ENCODE measurements around the gene TMEM59.
A peak's percentile ranks its signal among the peaks of the same experiment; 100 is the strongest.
"Not testable (repeated sequence)": the region's sequence is repeated elsewhere in the genome, so short reads cannot be mapped to it uniquely, and the experiment has no call there.

The TMEM59 gene

DNA sequence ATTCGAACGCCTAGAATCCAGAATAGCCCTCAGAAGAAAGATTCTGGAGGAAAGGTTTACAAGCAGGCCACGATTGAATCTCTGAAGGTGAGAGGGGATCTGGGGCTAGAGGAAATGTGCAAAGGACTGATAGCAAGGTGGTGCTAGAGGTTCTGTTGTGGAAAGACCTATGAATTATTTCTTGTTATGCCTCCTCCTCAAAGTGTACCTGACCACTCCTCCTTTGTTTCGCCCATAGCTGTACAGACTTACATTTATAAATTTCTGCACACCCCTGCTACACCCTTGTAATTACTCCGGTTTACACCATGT is 1.4 kb upstream of the TMEM59 start:
- H3K27ac ChIP-seq: no peak overlapping the region
- DNase-seq (ENCODE audit: low read depth, low spot score): no peak

DNA sequence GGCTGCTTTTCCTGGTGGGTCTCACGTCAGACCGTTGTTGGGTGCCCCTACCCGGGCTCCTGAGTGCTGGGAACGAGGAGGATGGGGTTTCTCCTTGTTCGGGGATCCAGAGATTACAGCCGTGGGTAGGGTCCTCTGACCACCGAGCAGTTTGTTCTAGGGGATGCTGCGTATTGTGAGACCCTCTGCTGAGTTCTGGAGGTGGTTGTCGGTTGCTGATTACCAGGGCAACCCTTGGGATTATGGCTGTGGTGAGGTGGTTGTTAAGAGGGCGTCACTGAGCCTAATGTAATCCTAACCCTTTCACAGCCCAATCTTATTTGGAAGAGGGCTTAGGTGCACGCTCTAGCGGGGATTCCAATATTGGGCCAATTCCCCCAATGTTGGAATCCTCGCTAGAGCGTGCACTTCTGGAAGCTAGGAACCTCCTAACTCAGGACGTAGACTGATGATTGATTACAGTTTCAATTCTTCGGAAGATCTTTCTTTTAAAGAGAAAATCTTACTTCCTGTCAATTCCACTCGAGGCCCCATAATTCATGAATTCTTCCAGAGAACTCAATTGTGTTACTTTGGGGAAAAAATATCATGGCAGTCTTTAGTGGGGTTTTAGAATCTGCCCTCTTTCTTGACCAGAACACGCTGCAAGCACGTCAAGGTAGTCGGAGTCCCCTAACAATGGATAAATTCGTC is 887 bp upstream of the TMEM59 start:
- H3K27ac ChIP-seq: peak overlapping the region; percentile 85
- no peak for DNase-seq (ENCODE audit: low read depth, low spot score)

DNA sequence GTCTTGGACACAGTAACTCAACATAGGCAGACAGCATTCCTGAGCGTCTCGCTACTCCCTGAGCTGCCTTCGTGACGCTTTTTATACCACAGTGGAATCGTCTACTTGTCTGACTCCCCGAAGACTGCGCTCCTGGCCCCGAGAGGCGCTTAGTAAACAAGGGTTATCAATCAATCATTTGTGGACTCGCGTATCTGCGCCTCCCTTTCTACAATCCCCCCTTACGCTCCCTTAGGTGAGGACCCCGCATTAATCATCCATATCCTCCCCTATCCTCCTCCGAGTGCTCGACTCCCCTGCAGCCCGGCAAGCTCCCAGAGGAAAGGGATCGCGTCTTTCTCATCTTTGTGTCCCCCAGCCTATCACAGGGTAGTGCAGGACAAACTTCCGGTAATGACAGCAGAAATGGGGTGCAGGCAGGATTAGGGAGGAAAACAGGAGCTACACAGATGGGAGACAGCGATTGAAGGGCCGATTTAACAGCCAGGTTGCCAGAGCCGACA is 522 bp downstream of the TMEM59 start:
- no peak for DNase-seq (ENCODE audit: low read depth, low spot score)
- H3K27ac ChIP-seq: peak overlapping the region; percentile 85

DNA sequence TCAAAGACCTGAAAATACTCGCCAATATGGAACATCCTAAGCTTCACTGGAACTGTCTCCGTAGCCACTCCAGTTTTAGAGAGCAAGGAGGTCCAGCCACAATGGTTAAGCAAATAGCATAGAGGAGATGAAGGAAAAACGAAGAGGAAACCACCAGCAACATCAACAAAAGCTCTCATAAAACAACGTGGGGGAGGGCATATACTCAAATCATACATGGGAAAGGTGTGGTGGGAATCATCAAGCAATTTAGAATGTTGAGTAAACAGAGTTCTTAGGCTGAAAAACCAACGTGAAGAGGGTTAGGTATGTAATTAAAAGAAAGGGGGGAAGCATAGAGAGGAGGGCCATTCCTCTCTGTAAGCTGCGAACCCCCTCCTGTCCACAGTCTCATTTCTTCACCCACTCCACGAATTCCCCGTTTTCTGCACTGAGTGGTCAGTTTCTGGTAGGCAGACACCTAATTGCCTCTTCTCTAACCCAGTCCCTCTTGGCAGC is 1.0 kb downstream of the TMEM59 start:
- peak overlapping the region; percentile 85 for H3K27ac ChIP-seq
- DNase-seq (ENCODE audit: low read depth, low spot score): no peak

DNA sequence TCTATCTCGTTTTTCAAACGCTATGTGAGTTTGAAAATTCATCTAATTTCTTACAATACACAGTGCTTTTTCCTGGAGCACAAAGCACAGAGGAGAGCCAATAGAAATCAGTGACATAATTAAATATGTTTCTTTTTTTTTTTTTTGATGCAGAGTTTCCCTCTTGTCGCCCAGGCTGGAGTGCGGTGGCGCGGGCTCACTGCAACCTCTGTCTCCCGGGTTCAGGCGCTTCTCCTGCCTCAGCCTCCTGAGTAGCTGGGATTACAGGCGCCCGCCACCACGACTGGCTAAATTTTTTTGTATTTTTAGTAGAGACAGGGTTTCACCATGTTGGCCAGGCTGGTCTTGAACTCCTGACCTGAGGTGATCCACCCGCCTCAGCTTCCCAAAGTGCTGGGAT is 2.6 kb downstream of the TMEM59 start:
- DNase-seq (ENCODE audit: low read depth, low spot score); H3K27ac ChIP-seq: not testable (repeated sequence)

DNA sequence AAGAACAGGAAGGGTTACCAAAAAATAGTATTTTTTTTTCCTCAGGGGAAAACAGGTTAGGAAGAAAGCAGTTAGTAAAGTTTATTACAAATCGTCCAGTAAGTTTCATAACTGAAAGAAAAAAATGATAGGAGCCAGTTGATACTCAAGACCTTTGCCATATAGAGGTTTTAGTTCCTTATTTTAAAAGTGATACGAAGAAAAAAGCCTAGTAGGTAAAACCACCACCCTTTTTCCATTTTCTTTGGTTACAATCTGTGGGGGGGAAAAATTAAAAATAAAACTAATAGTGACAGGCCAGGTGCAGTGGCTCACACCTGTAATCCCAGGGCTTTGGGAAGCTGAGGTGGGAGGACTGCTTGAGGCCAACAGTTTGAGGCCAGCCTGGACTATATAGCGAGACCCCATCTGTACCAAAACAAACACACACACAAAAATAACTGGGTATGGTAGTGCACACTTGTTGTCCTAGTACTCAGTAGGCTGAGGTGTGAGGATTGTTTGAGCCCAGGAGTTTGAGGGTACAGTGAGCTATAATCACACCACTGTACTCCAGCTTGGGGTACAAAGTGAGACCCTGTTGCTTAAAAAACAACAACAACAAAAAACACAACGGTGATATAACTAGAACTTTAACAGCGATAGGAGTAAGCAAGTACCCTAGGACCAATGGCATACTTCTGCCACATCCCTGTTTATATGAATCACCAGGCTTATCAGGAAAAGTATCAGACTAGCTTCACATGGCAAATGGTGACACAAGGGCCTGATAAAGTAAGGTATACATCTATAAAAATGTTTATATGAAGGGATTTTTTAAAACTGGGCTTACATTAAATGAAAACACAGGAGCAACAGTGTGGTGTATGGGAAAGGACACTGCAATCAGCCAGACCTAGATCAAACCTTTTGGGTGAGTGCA is 5.4 kb downstream of the TMEM59 start:
- no peak for DNase-seq (ENCODE audit: low read depth, low spot score)
- H3K27ac ChIP-seq: no peak overlapping the region

DNA sequence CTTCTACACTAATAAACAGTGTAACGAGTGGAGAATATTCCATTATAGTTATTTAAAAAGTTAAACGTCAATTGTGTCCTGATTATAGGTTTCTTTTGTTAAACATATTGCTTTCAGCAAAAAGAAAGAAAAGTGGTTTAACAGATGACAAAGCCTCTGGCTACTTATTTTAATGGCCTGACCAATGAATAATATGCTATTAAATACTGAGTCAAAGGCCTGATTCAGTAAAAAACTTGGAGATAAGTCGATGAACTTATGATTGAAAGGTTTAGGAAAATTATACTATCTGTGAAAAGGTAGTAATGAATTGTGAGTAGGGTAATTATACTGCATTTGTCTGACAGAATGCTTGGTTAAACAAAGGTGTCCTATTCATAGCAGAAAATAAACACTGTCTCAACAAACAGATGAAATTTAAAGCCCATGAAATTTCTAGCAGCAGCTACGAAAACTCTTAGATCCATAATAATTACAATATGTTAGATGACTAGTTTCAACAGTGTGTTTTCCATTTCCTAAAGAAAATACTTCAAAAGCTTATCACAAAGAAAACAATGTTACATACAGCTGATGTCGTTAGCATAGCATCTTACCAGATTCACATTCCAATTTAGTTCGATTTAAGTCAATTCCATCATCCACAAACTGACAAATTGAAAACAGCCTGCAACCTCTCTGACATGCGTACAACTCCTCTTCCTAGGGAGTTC is 6.2 kb downstream of the TMEM59 start:
- DNase-seq (ENCODE audit: low read depth, low spot score): no peak
- H3K27ac ChIP-seq: no peak overlapping the region

DNA sequence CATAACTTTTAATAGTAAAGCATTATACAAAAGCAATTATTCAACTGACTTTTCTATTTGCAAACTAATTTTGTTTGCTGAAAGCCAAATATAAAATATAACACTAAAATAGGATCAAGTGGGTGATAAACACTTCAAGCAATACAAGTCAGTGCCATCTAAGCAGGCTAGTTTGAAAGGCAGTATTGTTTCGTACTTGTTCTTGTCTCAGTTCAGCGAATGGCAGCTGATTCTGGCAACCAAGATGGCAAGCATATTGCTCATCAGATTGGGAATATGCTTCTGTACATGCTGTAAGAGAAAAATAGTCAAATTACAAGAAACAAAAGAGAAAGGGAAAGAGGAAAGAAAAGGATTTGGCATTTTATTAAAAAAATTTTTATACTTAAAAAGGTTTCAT is 7.5 kb downstream of the TMEM59 start:
- H3K27ac ChIP-seq: no peak overlapping the region
- no peak for DNase-seq (ENCODE audit: low read depth, low spot score)

DNA sequence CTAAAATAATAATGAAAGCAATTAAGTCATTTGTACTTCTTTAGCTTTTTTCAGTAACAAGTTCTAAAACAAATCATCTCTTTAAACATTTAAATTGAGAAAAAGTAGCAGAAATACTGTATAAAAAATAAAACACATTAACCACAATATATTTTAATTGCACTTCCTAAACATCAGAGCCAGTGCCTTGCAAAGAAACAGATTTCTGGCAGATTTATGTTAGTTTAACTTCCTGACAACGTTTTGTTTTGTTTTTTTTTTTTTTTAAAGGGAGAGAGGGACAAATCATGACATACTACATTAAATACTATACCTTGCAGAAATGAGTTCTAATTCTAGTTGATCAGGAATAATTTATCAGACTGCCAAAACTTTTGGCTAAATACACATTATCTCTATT is 11.2 kb downstream of the TMEM59 start:
- DNase-seq (ENCODE audit: low read depth, low spot score): no peak
- no peak overlapping the region for H3K27ac ChIP-seq

DNA sequence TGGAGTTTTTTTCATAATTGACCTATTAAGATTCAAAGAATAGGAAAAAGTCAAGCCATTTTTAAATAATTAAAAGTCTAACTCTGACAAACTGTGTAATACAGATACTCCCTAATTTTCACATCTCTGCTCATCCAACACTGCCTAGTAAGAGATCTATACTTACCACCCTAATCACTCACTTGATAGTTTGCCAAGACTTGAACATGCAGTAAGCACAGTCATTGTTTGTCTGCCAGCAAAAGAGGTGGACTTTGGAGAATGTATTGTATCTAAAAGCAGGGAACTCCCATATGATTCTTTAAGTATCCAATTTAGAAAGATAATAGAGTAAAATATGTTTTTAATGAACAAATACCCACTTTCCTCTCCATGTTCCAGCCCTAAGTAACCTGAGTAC is 15.5 kb downstream of the TMEM59 start:
- H3K27ac ChIP-seq: no peak overlapping the region
- no peak for DNase-seq (ENCODE audit: low read depth, low spot score)

DNA sequence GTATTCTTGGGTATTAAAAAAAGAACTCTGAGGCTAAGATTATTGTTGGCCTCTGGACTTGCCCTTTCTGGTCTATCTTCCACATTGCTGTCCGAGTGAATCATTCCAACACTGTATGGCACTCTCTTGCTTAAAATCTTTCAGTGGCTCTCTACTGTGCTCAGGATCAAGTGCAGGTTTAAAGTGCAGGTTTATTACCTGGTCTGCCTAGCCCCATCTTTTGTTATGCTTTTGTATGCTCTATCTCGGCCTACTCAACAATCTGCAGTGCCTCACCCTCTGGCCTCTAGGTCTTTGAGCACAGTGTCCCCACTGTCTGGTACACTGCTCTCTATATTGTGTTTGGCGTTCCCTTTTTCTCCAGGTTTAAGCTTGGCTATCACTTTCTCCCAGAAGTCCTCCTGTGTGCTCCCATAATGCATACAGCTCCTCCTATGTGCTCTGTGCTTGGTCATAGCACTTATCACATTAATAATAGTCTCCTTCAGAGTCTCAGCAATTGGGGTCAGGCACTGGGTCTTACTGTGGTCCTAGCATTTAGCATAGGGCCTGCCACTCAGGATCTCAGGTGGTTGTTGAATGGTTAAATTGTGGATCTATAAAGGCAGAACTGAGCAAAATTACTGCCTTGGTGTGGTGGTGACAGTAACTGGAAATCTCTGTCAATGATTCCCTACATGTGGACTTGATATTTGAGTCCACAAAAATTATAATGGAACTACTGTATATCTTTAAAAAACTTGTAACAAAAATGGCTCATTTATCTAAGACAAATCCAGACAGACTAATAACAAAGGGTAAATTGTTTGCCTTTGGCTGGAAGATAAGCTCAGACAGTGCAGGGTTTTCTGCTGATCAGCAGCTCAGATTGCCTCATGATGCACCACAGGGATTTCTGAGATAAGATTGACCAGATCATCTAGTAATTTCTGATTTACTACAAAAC is 24.4 kb downstream of the TMEM59 start:
- no peak overlapping the region for H3K27ac ChIP-seq
- no peak for DNase-seq (ENCODE audit: low read depth, low spot score)

DNA sequence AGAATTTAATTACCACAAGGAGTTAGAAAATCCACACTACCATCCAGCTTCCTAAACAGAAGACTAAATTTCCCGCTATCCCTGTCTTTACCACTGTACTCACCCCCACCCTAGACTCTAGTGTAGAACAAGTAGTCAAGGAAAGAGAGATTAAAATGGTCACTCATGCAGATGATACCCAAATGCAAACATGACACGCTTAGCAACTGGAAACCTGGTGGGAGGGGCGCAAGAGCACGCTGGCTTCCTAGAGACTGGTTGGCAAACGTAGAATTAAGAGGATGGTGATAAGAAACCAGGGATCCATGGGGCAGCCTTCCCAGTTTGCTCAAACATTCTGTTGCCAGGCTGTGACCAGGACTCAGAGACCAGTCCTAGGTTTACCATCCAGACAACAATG is 25.2 kb downstream of the TMEM59 start:
- H3K27ac ChIP-seq: no peak overlapping the region
- DNase-seq (ENCODE audit: low read depth, low spot score): no peak

DNA sequence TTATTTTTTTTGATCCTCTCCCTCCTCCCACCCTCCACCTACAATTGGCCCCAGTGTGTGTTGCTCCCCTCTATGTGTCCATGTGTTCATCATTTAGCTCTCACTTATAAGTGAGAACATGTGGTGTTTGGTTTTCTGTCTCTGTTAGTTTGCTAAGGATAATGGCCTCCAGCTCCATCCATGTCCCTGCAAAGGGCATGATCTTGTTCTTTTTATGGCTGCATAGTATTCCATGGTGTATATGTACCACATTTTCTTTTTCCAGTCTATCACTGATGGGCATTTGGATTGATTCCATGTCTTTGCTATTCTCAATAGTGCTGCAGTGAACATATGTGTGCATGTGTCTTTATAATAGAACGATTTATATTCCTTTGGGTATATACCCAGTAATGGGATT is 28.2 kb downstream of the TMEM59 start:
- DNase-seq (ENCODE audit: low read depth, low spot score): not testable (repeated sequence)

DNA sequence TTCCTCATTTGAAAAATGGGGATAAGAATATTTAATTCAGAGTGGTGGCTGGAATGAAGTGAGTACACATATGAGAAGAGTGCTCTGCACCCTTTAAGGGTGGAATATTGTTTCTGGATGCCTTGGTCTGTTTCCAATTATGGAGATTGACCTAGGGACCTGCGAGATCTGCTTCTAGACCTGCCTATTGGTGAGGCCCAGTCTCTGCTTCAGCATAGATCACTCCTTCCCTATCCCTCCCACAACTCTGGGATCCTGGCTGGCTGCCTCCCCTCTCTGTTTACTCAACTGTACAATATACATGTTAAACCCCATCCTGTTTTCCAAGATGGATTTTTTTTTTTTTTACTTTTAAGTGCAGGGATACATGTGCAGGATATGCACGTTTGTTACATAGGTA is 28.6 kb downstream of the TMEM59 start:
- H3K27ac ChIP-seq: no peak overlapping the region
- DNase-seq (ENCODE audit: low read depth, low spot score): no peak

More for the DNA sequence above, 28.2 kb downstream of the TMEM59 start:
- not testable (repeated sequence) for H3K27ac ChIP-seq

DNA sequence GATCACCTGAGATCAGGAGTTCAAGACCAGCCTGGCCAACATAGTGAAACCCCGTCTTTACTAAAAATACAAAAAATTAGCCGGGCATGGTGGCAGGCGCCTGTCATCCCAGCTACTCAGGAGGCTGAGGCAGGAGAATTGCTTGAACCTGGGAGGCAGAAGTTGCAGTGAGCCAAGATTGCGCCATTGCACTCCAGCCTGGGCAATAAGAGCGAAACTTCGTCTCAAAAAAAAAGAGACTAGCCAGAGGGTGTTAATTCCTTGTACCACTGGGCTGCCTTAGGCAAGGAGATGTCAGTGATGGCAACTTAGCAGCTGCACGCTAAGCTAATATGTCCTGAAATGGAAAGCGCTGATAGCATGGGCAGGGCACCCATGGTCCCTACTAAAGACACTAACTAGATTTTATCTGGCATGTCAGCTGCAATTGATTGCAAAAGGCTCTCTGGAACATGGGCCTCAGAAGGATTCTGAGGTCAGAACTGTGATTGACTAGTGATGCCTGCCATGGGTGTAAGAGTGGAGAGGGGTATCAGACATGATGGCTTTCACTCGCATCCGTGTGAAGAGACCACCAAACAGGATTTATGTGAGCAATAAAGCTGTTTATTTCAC is 33.3 kb downstream of the TMEM59 start:
- not testable (repeated sequence) for H3K27ac ChIP-seq; DNase-seq (ENCODE audit: low read depth, low spot score)

DNA sequence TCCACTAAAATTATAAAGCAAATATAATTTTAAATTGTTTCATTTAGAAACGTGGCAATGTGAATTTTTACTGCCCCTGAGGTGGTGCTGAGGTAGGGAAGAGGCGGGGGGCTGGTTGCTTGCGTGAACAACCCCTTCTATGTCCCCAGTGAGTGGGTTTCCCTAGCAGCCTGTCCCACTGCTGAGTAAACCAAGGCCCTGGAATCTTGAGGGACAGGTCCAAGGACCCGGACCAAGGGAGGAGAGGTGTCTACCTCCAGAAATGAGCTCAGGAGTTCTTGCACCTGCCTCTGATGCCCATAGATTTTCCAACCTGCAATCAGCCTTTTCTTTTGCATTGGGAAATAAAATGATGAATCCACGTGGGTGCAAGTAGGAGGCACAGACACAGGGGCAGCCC is 34.4 kb downstream of the TMEM59 start:
- H3K27ac ChIP-seq: no peak overlapping the region
- no peak for DNase-seq (ENCODE audit: low read depth, low spot score)

DNA sequence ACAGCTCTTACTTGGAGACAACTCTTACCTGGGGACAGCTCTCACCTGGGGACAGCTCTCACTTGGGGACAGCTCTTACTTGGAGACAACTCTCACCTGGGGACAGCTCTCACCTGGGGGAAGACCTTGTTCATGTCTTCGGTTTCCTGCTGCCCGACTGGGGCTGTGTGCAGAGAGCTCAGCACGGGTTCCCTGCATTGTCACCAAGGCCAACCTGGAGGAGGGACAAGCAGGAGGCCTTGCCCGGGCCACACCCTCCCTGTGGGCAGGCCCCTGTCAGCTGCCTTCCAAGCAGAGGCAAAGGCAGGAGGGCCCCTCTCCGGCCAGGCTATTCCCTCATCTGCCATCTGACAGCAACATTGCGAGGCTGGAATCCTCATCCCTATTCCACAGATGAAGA is 35.0 kb downstream of the TMEM59 start, which contains the start of gene LDLRAD1:
Gene LDLRAD1, minus strand, starts transcription at position 208 of the 400 bp plus-strand sequence. Its CDS starts 74 bp downstream, at position 134.
- peak within 1 kb of the TSS; percentile 54 for H3K27ac ChIP-seq
- DNase-seq (ENCODE audit: low read depth, low spot score): no peak

DNA sequence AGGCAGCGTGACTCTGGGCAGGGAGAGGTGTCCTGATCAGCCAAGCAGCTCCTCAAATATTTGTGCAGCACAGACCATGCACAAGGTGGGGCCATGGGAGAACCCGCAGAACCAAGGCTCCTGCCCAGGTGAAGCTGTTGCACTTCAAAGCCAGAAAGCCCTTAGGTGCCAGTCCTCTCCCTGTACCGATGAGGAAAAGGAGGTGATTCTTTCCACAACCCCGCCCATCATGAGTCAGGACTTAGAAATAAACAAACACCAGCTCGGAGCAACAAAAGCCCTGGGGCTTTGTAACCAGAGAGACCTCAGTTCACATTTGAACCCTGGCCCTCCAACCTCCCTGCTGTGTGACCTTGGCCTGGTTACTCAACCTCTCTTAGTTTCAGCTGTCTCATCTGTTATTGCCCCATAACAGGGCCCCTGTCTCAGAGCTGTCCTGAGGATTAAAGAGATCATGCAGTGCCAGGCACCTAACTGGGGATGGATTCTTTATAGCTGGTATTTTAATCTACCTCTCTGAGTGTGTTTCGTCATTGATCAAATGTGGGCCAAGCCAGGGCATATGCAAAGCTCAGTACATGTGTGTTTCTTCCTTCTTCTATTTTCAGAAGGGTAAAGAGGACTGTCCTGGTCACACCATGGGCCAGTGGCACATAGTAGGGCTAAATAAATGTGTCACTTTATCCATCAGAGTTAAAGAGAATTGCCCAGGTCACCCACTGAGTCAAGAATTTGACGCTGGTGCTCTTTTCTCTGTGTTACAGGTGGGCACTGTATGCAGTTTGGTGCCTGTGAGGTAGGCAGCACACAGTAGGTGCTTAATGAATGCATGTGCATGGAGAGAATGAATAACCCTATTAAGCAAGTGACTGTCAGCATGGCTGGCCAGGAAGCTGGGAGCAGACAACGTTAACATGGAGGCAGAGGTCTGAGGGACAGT is 36.4 kb downstream of the TMEM59 start:
- DNase-seq (ENCODE audit: low read depth, low spot score): peak; percentile 80
- peak overlapping the region; percentile 54 for H3K27ac ChIP-seq

Data from epithelial cell of prostate (primary cell).